NB4 (cell line): ENCODE measurements around the gene ZFP36.

Experiments
- MAX ChIP-seq: IDR thresholded peaks from 2 replicates; pipeline ENCODE4 v1.6.1; 2011; ENCODE audit warnings: low read depth, low read length
- MYC ChIP-seq: IDR thresholded peaks from 2 replicates; pipeline ENCODE4 v1.6.1; 2011; ENCODE audit warnings: low read depth, low read length
- POLR2A ChIP-seq: IDR thresholded peaks from 2 replicates; pipeline ENCODE4 v1.6.1; 2011; ENCODE audit warnings: mild to moderate bottlenecking; ENCODE audit not compliant: insufficient read length; ENCODE audit errors: extremely low read depth
- TF ChIP-seq, protein P1 (sequence below): IDR thresholded peaks from one replicate; pipeline ENCODE4 v1.5.1; 2012; ENCODE audit warnings: low read depth, low read length

GRCh38 chr19:39375929-39376328, 30.7 kb upstream of the ZFP36 start:
- TF ChIP-seq, protein P1, sequence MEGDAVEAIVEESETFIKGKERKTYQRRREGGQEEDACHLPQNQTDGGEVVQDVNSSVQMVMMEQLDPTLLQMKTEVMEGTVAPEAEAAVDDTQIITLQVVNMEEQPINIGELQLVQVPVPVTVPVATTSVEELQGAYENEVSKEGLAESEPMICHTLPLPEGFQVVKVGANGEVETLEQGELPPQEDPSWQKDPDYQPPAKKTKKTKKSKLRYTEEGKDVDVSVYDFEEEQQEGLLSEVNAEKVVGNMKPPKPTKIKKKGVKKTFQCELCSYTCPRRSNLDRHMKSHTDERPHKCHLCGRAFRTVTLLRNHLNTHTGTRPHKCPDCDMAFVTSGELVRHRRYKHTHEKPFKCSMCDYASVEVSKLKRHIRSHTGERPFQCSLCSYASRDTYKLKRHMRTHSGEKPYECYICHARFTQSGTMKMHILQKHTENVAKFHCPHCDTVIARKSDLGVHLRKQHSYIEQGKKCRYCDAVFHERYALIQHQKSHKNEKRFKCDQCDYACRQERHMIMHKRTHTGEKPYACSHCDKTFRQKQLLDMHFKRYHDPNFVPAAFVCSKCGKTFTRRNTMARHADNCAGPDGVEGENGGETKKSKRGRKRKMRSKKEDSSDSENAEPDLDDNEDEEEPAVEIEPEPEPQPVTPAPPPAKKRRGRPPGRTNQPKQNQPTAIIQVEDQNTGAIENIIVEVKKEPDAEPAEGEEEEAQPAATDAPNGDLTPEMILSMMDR: no peak
- no peak for TF ChIP-seq POLR2A
- TF ChIP-seq MAX: no peak
- TF ChIP-seq MYC: no peak
